ENCODE measurements around the gene PCP4L1.

DNA sequence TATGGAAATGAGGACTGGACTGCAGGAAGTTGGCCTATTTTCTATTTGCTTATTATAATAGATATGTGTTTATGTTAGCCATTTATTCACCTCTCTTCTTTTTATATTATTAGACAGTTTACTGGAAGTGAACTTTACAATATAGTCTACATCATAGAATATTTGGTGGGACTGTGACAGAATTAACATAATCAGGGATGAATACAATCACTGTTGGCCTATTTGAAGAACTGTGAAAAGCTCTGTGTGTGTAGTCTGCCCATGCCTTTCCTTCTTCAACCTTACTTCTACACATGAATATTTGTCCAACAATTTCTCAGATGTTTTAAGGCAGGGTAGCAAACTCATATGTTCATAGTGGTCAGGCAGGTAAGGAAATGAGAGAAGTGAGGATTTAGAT is 38.9 kb downstream of the PCP4L1 start:
- TF ChIP-seq POLR2A (IDR thresholded peaks at IDR 0.05): no peak
- TF ChIP-seq, protein P1, sequence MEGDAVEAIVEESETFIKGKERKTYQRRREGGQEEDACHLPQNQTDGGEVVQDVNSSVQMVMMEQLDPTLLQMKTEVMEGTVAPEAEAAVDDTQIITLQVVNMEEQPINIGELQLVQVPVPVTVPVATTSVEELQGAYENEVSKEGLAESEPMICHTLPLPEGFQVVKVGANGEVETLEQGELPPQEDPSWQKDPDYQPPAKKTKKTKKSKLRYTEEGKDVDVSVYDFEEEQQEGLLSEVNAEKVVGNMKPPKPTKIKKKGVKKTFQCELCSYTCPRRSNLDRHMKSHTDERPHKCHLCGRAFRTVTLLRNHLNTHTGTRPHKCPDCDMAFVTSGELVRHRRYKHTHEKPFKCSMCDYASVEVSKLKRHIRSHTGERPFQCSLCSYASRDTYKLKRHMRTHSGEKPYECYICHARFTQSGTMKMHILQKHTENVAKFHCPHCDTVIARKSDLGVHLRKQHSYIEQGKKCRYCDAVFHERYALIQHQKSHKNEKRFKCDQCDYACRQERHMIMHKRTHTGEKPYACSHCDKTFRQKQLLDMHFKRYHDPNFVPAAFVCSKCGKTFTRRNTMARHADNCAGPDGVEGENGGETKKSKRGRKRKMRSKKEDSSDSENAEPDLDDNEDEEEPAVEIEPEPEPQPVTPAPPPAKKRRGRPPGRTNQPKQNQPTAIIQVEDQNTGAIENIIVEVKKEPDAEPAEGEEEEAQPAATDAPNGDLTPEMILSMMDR (IDR thresholded peaks at IDR 0.05 in 8 of 11, conservative IDR thresholded peaks at IDR 0.05 in 3 of 11): no peak
- TF ChIP-seq POLR2AphosphoS5 (IDR thresholded peaks at IDR 0.05): no peak

Data from spleen (tissue), 7 donors.